Measurements from ENCODE around the gene INPP5A. TPM values are rescaled to one million over a fixed set of nuclear protein-coding genes. Genes with fewer than 3 reads are reported as not detected.

The INPP5A gene
- total RNA-seq, 2 experiments from 2014 or later = 7.4 to 7.5 TPM

GRCh38 chr10:132582771-132583170, 45.2 kb downstream of the INPP5A start:
- CTCF ChIA-PET = no interaction called here
- no peaks in the 10 kb centered on the region for H3K27me3 Mint-ChIP-seq

GRCh38 chr10:132583456-132583855, 45.9 kb downstream of the INPP5A start:
- Mint-ChIP-seq H3K9me3 (no peaks in the 10 kb centered on the region), H3K36me3 (peaks cover 8% of the 10 kb centered on the region), H3K4me3 (no peak overlapping the region), H3K4me1 (ENCODE audit: low read depth) (peaks cover 24% of the 10 kb centered on the region), H3K27me3 (no peaks in the 10 kb centered on the region), H3K27ac (no peak overlapping the region)
- intact Hi-C loops (cut with micrococcal nuclease) = no loop called here
- no peak for DNase-seq
- POLR2A ChIA-PET = no interaction called here
- CTCF ChIA-PET = no interaction called here

More at GRCh38 chr10:132582771-132583170, 45.2 kb downstream of the INPP5A start:
- H3K27ac Mint-ChIP-seq = no peak overlapping the region
- no peak overlapping the region for H3K4me3 Mint-ChIP-seq
- no peak for DNase-seq
- no peaks in the 10 kb centered on the region for H3K9me3 Mint-ChIP-seq
- POLR2A ChIA-PET = interaction anchor here (0.8 kb wide), 1 partner anchor 11 kb away, joined by 3 read pairs; no protein-coding TSS in a partner anchor
- intact Hi-C loops (cut with micrococcal nuclease) = no loop called here
- peaks cover 8% of the 10 kb centered on the region for H3K36me3 Mint-ChIP-seq
- H3K4me1 Mint-ChIP-seq (ENCODE audit: low read depth) = peaks cover 23% of the 10 kb centered on the region

- Mint-ChIP-seq H3K4me3 (no peak overlapping the region), H3K27ac (no peak overlapping the region), H3K4me1 (ENCODE audit: low read depth) (peaks cover 24% of the 10 kb centered on the region), H3K9me3 (no peaks in the 10 kb centered on the region), H3K27me3 (no peaks in the 10 kb centered on the region), H3K36me3 (peaks cover 8% of the 10 kb centered on the region)
- no peak for DNase-seq
- POLR2A ChIA-PET = no interaction called here
- intact Hi-C loops (cut with micrococcal nuclease) = no loop called here
- CTCF ChIA-PET = no interaction called here
Measured at GRCh38 chr10:132584081-132584480, 46.5 kb downstream of the INPP5A start.

GRCh38 chr10:132585732-132586722, 48.4 kb downstream of the INPP5A start:
- no peak overlapping the region for H3K4me3 Mint-ChIP-seq
- POLR2A ChIA-PET = no interaction called here
- H3K4me1 Mint-ChIP-seq (ENCODE audit: low read depth) = peaks cover 30% of the 10 kb centered on the region
- peaks cover 7% of the 10 kb centered on the region for H3K36me3 Mint-ChIP-seq
- H3K27me3 Mint-ChIP-seq = no peaks in the 10 kb centered on the region
- intact Hi-C loops (cut with micrococcal nuclease) = no loop called here
- CTCF ChIA-PET = no interaction called here
- DNase-seq = no peak
- H3K27ac Mint-ChIP-seq = no peak overlapping the region
- H3K9me3 Mint-ChIP-seq = no peaks in the 10 kb centered on the region

GRCh38 chr10:132586739-132587138, 49.2 kb downstream of the INPP5A start:
- ChIA-PET CTCF (no interaction called here), POLR2A (no interaction called here)
- H3K27ac Mint-ChIP-seq = no peak overlapping the region

GRCh38 chr10:132587175-132587574, 49.6 kb downstream of the INPP5A start:
- intact Hi-C loops (cut with micrococcal nuclease) = no loop called here
- CTCF ChIA-PET = no interaction called here
- POLR2A ChIA-PET = no interaction called here
- no peaks in the 10 kb centered on the region for H3K9me3 Mint-ChIP-seq
- H3K27ac Mint-ChIP-seq = no peak overlapping the region
- no peaks in the 10 kb centered on the region for H3K27me3 Mint-ChIP-seq
- H3K4me1 Mint-ChIP-seq (ENCODE audit: low read depth) = peaks cover 32% of the 10 kb centered on the region
- H3K4me3 Mint-ChIP-seq = no peak overlapping the region
- peaks cover 7% of the 10 kb centered on the region for H3K36me3 Mint-ChIP-seq
- no peak for DNase-seq

More at GRCh38 chr10:132586739-132587138, 49.2 kb downstream of the INPP5A start:
- no peaks in the 10 kb centered on the region for H3K27me3 Mint-ChIP-seq
- no peak for DNase-seq
- H3K4me1 Mint-ChIP-seq (ENCODE audit: low read depth) = peaks cover 30% of the 10 kb centered on the region
- no peaks in the 10 kb centered on the region for H3K9me3 Mint-ChIP-seq
- no peak overlapping the region for H3K4me3 Mint-ChIP-seq
- peaks cover 7% of the 10 kb centered on the region for H3K36me3 Mint-ChIP-seq
- intact Hi-C loops (cut with micrococcal nuclease) = no loop called here

GRCh38 chr10:132588301-132589013, 50.9 kb downstream of the INPP5A start:
- Mint-ChIP-seq H3K36me3 (peaks cover 5% of the 10 kb centered on the region), H3K9me3 (no peaks in the 10 kb centered on the region), H3K4me3 (no peak overlapping the region), H3K4me1 (ENCODE audit: low read depth) (peaks cover 37% of the 10 kb centered on the region), H3K27ac (peak overlapping the region; percentile 34), H3K27me3 (no peaks in the 10 kb centered on the region)
- intact Hi-C loops (cut with micrococcal nuclease) = loop anchor here (1.0 kb wide), 1 partner anchor 13 kb away; no protein-coding TSS in a partner anchor
- peak; percentile 76 for DNase-seq
- ChIA-PET POLR2A (interaction anchor here (1.3 kb wide), 1 partner anchor 12 kb away, joined by 3 read pairs; no protein-coding TSS in a partner anchor), CTCF (no interaction called here)

- DNase-seq = no peak
- POLR2A ChIA-PET = interaction anchor here (1.3 kb wide), 1 partner anchor 12 kb away, joined by 3 read pairs; no protein-coding TSS in a partner anchor
- Mint-ChIP-seq H3K9me3 (no peaks in the 10 kb centered on the region), H3K36me3 (peaks cover 5% of the 10 kb centered on the region), H3K27ac (no peak overlapping the region), H3K27me3 (no peaks in the 10 kb centered on the region), H3K4me3 (no peak overlapping the region), H3K4me1 (ENCODE audit: low read depth) (peaks cover 42% of the 10 kb centered on the region)
- intact Hi-C loops (cut with micrococcal nuclease) = no loop called here
- CTCF ChIA-PET = no interaction called here
Measured at GRCh38 chr10:132589015-132589414, 51.4 kb downstream of the INPP5A start.

GRCh38 chr10:132589681-132590080, 52.1 kb downstream of the INPP5A start:
- intact Hi-C loops (cut with micrococcal nuclease) = no loop called here
- no peaks in the 10 kb centered on the region for H3K9me3 Mint-ChIP-seq
- H3K27ac Mint-ChIP-seq = no peak overlapping the region
- ChIA-PET CTCF (no interaction called here), POLR2A (interaction anchor here (1.3 kb wide), 1 partner anchor 13 kb away, joined by 3 read pairs; no protein-coding TSS in a partner anchor)
- DNase-seq = no peak
- no peaks in the 10 kb centered on the region for H3K27me3 Mint-ChIP-seq
- H3K4me1 Mint-ChIP-seq (ENCODE audit: low read depth) = peaks cover 47% of the 10 kb centered on the region
- no peak overlapping the region for H3K4me3 Mint-ChIP-seq
- H3K36me3 Mint-ChIP-seq = peaks cover 5% of the 10 kb centered on the region

- no peak for DNase-seq
- Mint-ChIP-seq H3K27ac (no peak overlapping the region), H3K9me3 (no peaks in the 10 kb centered on the region), H3K4me3 (no peak overlapping the region), H3K36me3 (peaks cover 5% of the 10 kb centered on the region), H3K27me3 (no peaks in the 10 kb centered on the region), H3K4me1 (ENCODE audit: low read depth) (peaks cover 48% of the 10 kb centered on the region)
- CTCF ChIA-PET = no interaction called here
- POLR2A ChIA-PET = interaction anchor here (1.3 kb wide), 1 partner anchor 14 kb away, joined by 3 read pairs; no protein-coding TSS in a partner anchor
- intact Hi-C loops (cut with micrococcal nuclease) = no loop called here
Measured at GRCh38 chr10:132590094-132590751, 52.6 kb downstream of the INPP5A start.

- H3K27me3 Mint-ChIP-seq = no peaks in the 10 kb centered on the region
- peaks cover 5% of the 10 kb centered on the region for H3K36me3 Mint-ChIP-seq
- H3K4me3 Mint-ChIP-seq = no peak overlapping the region
- H3K9me3 Mint-ChIP-seq = no peaks in the 10 kb centered on the region
- ChIA-PET CTCF (no interaction called here), POLR2A (no interaction called here)
- no peak for DNase-seq
- H3K27ac Mint-ChIP-seq = no peak overlapping the region
- intact Hi-C loops (cut with micrococcal nuclease) = no loop called here
- H3K4me1 Mint-ChIP-seq (ENCODE audit: low read depth) = peaks cover 48% of the 10 kb centered on the region
Measured at GRCh38 chr10:132590752-132591121, 53.1 kb downstream of the INPP5A start.
